GM19452 (cell line): ENCODE results near the gene MAP3K7CL.

Experiments used
- ATAC-seq: cut with Tn5 transposase; IDR thresholded peaks from one replicate; pipeline ENCODE4 v1.9.1; 2021; ENCODE audit not compliant: unreplicated experiment

MAP3K7CL gene, protein sequence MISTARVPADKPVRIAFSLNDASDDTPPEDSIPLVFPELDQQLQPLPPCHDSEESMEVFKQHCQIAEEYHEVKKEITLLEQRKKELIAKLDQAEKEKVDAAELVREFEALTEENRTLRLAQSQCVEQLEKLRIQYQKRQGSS

DNA sequence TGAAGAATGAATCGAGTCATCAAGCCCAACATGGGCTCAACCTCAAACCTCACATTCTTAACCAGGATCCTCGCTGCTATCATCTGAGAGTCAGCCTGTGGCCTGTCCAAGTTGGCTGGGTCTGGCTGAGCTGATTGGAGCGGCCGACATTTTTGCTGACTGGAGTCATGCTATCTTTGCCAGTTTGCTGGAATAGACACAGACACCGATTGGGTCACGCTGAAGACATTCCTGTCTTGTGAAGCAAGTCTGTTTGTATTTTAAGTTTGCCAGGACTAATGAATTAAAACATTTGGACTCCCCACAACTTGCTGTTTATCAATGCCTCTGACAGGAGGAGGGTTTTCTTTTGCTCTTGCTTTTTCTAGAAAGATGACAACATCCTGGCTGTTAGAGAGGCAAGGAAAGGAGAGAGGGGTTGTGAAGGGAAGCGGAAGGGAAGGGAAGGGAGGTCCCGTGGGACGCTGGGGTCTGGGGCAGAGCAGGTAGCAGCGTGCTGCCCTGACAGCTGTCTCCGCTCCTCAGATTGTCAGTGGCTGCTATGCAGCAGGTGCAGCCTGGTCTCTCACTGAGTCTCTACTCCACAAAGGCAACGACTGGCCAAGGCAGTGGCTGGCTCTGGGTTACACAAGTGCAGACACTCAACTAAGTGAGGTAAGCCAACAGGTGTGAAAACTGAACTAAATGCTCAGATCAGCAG lies at the start of gene MAP3K7CL:
Gene MAP3K7CL (plus strand): TSS at position 375 of the 700 bp plus-strand sequence. CDS start 2,701 bp downstream, outside the sequence.
- ATAC-seq: no peak

DNA sequence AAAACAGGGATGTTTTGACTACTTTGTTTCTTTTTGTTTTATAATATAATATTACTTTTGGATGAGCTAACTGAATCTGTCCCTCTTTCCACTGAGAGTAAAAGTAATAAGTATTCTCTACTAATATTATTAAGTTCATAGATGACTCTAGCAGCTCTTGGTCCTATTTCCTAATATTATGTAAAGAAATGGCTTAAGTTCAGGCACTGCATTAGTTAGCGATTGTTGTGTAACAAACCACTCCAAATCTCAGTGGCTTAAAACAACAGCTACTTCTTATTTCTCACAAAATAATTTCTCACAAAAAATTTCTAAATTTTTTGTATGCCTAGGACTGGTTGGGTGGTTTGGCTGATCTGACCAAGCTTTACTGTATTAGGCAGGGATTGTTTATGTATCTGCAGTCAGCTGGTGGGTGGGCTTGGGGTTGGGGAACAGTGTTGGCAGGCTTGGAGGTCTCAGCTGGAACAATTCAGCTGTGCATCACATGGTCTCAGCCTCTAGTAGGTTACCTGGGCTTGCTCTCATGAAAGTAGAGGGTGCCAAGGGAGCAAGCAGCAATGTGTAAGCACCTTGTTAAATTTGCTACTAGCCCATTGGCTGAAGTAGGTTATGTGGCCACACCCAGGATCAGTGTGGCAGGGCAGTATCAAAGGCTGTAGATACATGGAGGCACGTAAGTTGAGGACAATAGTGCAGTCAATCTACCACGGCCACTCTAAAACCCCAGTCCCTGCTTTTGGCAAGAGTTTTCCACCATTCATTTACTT lies 48.2 kb upstream of the MAP3K7CL start:
- no peak for ATAC-seq

DNA sequence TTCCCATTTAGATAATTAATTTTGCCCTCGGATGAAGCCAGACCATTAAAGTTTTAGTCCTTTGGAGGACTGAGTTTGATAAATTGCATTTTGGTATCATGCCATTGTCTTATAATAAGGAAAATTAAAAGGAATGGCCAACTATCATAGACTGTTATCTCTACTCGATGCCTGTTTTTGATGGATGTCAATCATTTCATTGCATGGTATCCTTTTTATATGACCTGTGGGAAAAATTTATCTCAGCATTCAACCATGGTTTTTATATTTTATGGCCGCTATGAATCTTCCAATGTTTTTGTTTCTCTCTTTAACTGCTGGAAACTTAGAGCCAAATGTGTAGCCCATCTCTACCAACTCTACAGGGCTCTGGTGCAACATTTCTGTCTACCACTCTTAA lies 47.1 kb upstream of the MAP3K7CL start:
- no peak for ATAC-seq

DNA sequence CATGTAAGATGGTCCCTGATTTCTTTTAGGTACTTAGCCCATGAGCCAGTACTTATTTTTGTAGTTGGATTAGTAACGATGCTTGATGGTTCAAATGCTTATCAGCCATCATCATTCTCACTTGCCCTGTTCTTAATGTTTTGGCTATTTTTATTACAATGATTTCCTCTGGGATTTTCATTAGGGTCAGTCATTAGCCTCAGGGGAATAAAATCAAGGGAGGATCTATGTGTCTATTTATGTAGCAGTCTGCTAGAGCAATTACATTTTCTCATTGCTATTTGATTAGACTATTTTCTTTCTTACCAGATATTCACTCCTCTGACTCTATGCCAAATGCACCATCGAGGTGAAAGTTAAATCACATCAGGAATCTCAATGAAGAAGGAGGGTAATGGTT lies 46.1 kb upstream of the MAP3K7CL start:
- no peak for ATAC-seq

DNA sequence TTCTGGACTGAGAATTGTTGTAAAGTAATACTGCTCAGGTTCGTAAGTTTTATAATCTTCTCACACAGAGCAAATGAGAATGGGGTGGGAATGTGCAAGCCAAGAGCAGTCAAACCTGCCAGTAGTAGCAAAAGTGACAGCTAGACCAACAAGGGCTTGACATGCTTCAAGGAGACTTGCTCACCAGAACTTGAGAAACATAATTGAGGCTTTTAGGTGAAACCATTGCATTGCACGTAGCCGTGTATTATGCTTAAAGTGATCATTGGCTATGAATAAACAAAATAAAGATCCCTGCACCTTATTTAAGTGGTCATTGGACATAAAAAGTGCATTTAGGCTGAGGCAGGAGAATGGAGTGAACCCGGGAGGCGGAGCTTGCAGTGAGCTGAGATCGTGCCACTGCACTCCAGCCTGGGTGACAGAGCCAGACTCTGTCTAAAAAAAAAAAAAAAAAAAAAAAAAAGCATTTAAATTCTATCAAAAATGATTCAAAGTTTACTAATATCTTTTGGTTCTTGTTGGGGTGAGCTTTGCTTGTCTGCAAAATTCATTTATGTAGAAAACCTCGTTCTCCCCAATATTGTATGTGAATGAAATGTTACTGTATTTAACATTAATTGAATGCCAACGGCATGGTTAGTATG lies 45.2 kb upstream of the MAP3K7CL start:
- ATAC-seq: no peak

DNA sequence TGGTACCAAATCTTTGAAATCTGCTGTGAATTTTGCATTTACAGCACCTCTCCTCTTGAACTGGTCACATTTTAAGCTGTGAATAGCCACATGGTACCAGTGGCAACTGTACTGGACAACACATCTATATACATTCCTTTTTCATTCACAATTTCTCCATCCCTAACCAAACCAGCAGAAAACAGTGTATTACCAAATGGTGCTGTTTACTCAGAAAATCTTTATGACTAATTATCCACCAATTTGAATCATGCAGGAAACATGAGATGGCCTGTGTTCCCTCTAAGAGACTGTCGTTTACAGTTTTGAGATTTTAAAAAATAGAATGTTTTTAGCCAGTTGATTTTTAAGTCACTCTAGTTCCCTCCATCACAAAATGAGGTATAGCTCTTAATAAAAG lies 39.4 kb upstream of the MAP3K7CL start:
- ATAC-seq: no peak

DNA sequence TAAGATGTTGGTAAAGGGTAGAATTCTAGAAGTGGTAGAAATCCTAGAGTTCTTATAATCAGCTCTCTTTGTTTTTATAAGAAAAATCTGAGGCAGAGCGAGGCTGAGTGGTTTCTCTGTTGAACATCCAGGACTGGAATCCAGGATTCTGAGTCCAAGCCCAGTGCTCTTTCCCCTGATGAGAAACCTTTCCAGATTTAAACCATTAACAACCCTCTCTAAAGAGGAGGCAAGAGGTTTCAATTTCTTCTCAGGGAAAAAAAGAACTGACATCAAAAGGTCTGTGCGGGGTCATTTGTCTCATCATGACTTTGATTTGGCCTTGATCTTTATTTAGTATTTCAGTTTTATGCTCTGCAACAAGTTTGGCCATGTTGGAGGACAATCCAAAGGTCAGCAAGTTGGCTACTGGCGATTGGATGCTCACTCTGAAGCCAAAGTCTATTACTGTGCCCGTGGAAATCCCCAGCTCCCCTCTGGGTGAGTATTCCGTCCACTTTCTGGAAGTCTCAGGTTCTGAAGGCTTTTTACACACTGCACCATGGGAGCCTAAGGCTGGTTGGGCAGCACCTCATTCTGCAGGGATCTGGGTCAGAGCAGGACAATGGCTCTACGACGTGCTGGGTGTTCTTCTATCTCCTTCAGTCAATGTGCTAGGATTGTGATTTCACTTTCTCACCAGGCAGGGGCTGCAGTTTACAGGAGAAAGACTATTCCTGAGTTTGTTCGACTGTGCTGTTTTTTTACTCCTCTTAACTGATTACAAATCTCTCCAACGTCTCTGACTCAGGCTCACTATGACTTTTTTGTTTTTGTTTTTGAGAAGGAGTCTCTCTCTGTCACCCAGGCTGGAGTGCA lies 38.1 kb upstream of the MAP3K7CL start:
- no peak for ATAC-seq

DNA sequence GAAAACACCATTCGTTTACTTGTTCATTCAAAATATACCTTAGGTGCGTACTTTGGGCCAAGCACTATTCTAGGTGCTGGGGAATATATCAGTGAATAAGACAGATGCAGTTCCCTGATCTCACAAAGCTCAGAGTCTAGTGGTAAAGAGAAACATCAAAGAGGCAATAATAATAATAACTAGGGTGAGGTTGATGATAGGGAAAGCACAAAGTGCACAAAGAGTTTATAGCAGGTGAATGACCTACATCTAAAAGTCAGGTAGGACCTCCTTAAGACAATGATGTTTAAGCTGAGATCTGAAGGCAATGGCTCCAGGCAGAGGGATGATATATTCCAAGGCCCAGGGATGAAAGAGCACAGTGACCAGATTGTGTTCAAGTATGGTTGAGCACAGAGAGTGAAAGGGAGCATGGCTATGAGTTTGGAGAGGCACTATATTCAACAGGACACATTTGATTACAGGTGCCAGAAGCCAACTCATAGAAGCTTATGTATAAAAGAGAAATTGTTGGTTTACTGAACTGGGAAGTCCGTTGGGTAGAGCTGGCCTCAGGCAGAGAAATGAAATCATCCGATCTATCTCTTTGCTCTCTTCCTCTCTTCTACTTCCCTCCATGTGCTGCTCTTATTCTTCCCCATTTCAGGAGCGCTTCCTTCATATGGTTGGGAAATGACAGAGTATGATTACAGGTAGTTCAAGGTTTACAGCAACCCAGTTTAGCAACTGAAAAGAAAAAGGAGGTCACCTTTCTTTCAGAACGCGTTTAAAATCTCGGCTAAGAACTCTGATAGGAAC lies 34.0 kb upstream of the MAP3K7CL start:
- no peak for ATAC-seq

DNA sequence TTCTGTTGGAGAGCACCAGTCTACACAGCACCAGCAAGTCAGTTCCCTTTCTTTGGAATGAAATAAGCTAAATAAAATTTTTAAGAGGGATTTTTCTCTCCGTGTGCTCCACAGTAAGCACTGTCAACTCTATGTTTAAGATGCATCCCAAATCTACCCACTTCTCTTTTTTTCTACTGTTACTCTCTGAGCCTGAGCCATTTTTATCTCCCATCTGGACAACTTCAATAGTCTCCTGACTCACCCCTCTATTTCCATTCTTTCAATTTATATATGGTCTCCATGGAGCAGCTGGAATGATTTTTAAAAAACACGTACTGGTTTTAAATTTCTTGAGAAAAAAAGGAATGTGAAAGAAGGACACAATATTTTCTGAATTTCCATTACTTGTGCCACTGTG lies 32.3 kb upstream of the MAP3K7CL start:
- no peak for ATAC-seq

DNA sequence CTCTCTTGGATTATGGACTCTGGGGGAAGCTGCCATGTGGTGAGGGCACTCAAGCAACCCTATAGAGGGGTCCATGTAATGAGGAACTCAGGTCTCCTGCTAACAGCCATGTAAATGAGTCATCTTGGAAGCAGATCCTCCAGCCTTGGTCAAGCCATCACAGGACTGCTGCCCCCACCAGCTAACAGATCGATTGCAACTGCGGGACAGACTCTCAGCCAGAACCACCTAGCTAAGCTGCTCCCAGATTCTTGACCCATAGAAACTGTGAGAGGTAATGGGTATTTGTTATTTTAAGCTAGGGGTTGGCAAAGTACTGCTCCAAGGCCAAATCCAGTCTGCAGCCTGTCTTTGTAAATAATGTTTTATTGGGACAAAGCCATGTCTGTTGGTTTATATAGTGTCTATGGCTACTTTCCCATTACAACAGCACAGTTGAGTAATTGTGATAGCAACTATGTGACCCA lies 27.6 kb upstream of the MAP3K7CL start:
- ATAC-seq: no peak

DNA sequence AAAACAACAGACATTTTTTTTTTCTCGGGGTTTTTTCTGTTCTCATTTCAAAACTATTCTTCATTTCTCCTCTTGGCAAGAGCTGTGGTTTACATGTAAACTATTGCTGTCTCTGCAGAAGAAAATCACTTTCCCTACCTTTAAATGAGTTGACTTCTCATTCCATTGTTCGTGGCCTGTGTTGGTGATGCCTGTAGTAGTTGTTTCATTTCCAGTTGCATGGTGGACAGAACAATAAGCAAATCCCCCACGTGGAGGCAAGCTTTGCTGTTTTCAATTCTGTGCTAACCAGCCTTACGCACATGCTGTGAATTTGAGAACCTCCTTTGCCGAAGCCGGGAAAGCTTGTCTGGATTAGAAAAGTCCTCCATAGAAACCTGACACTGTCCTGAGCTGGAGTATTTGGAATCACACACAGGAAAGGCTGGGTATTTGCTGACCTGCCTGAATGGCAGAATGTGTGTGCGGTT lies 26.2 kb upstream of the MAP3K7CL start:
- no peak for ATAC-seq

DNA sequence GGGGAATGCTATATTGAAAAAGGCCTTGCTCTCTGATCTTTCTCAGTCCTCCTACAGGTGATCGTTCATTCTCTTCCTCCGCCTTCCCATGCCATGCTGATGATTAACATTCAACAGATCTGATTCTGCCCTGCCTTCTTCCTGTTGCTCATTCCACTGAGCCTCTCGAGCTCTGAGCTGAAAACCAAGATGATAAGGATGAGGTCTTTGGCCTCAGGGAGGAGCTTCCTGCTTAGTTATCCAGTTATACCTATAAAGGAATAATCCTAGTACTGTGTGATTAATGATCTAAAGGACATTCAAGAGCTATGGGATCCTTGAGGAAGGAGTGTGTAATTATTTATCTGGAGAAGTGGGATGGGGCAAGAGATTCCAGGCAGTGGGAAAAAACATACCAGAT lies 25.2 kb upstream of the MAP3K7CL start:
- no peak for ATAC-seq

DNA sequence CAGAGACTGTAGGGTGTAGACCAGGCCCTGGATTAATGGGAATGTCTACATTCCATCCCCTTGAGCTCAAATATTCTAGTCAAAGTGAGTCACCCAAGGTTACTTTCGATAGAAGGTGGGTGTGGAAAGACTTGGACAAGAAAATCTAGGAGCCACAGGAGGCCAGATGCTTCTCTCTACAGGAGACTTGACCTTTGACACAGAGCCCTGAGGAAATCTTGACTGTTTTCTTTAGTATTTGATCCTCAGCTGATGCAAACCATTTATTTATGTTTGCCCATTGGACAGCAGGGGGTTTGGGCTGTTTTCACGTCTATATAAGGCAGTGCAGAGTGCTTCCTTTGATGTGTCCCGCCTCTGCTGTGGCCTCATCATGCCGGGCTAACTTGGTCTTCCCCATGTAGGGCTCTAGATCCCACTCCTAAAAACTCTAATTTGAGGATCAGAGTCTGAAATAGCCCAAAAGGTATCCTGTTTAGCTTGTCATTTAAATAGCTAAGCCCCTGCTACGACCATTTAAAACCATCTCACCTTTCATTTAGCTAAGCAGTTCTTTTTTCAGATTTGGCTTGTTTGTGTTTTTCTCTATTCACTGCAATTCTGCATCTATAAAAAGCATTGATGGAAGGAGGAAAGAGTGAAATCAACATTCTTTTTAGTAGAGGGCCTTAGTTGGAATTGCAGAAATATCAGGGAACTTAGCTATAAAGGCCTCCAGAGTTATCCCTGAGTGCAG lies 15.5 kb upstream of the MAP3K7CL start:
- ATAC-seq: no peak

DNA sequence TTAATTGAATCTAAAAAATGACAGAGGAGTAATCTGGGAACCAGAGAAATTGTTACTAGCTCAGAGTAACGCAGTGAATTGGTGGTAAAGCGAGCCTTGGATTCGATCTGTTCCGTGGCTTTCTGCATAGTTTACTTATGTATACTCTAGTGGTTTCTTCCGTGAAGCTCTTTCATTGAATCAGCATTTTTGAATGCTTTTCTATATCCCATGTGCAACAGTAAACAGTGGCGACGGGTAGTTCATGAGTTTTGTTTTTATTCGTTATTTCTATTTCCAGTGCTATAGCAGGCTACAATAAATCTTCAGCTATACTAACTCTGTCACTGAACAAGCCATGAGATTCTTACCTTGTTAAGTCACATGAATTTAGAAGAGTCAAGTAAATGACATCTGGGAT lies 14.5 kb upstream of the MAP3K7CL start:
- no peak for ATAC-seq

DNA sequence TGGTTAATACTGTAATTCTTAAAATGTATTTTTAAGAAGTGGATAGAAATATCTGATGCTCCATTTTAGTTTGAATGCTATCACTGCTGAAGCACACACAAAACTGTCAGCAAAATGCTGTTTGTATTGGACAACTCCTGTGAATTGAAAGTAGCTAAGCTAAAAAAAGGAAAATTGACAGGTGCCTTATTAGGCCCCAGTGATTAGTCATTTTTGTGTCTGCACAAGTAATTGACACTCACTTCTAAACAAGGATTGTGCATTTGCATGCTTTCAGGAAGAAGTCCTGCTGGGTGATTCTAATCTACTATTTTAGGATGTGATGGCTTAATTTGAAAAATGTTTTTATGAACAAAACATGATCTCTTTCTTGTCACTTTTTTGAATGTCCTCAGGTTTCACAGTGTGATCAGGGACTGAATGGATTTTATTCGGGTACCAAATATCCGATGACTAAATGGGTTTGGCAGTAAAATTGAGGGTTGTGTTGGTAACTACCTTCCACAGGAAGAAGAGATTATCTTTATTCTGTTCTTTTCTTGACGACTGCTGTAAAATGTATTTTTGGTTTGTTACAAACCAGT lies 13.0 kb upstream of the MAP3K7CL start:
- no peak for ATAC-seq

DNA sequence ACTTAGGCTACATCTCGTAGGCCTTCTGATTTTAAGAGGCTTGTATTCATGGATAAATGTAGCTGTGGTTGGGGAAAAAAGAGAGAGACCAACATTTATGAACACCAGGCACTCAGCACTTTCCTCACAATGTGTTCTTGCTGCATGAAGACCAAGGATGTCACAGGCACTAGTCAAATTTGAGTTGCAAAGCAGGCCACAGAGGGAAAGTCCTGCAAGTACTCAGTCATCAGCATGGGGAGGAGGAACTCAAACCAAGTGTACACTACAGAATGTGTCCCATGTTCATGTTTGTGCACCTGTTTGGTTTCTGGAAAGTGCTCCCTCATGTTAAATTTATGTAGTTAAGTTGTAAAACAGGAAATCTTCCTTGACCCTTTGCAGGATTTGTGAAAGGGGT lies 8.7 kb upstream of the MAP3K7CL start:
- no peak for ATAC-seq

DNA sequence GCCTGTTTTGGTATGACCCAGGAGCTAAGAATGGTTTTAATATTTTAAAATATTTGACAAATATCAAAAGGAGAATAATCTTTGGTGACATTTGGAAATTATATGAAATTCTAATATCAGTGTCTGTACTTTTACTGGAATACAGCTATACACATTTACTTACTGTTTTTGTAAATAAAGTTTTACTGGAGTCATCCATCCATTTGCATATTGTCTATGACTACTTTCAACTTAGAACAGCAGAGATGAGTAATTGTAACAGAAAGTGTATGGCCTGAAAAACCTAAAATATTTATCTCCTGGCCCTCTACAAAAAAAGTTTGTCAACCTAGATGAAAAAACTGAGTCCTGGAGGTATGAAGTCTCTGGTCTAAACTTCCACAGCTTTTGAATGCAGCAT lies 5.8 kb upstream of the MAP3K7CL start:
- no peak for ATAC-seq

DNA sequence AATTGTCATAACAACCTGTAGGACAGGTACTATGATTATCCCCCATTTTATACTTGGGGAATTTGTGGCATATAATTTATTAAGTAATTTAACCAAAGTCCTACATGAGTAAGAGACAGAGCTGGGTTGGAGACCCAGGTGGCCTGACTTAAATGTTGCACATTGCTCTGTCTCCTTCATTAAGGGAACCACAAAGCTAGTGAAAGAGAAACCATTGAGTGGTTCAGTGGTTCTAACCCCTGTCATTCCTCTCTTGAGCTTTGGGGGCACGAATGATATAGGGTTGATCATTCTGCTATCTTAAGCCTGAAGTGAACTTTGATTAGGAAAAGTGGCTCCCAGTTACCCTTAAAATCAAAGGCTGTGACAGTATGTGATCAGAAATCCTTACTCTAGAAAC lies 5.3 kb upstream of the MAP3K7CL start:
- ATAC-seq: peak; percentile 92

DNA sequence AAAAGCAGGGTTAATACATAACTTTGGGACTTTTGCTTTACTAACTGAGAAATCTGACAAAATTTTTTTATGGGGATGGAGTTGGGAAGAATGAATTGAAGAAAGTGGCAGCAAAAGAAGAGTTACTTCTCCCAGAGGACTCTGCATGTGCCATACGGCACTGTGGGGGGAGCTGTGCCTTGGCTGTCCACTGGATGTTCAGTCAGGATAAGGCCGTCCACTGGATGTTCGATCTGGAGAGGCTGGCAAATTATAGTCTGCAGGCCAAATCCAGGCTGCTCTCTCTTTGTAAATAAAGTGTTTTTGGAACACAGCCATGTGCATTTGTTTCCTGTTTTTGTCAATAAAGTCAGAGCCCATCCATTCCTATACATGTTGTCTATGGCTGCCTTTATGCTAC lies 4.5 kb upstream of the MAP3K7CL start:
- no peak for ATAC-seq
